ENCODE data around the gene ZSCAN5A. TPM values are rescaled to one million over a fixed set of nuclear protein-coding genes. Genes with fewer than 3 reads are reported as not detected.

Gene ZSCAN5A
- total RNA-seq, 4 donors from 2014 or later = 5.9 to 10.0 (median 7.0) TPM

GRCh38 chr19:56301155-56301554, 13.5 kb downstream of the ZSCAN5A start:
- no peak for TF ChIP-seq CTCF (IDR thresholded peaks at IDR 0.05; ENCODE audit: low read depth)

- no peak for TF ChIP-seq CTCF (IDR thresholded peaks at IDR 0.05; ENCODE audit: low read depth)
Observed at GRCh38 chr19:56299688-56300087, 15.0 kb downstream of the ZSCAN5A start.

GRCh38 chr19:56297010-56297409, 17.6 kb downstream of the ZSCAN5A start:
- TF ChIP-seq CTCF (IDR thresholded peaks at IDR 0.05; ENCODE audit: low read depth) = no peak

- TF ChIP-seq CTCF (IDR thresholded peaks at IDR 0.05; ENCODE audit: low read depth) = no peak
Observed at GRCh38 chr19:56295531-56296455, 18.8 kb downstream of the ZSCAN5A start.

GRCh38 chr19:56294549-56294948, 20.1 kb downstream of the ZSCAN5A start:
- TF ChIP-seq CTCF (IDR thresholded peaks at IDR 0.05; ENCODE audit: low read depth) = no peak

- no peak for TF ChIP-seq CTCF (IDR thresholded peaks at IDR 0.05; ENCODE audit: low read depth)
Observed at GRCh38 chr19:56291867-56292266, 22.8 kb downstream of the ZSCAN5A start.

- TF ChIP-seq CTCF (IDR thresholded peaks at IDR 0.05; ENCODE audit: low read depth) = no peak
Observed at GRCh38 chr19:56290104-56290503, 24.5 kb downstream of the ZSCAN5A start.

All from subcutaneous adipose tissue (tissue), 4 donors.